Fibroblast of gingiva (primary cell): ENCODE data around the gene HNF1B.
"Not testable (repeated sequence)": the region's sequence is repeated elsewhere in the genome, so short reads cannot be mapped to it uniquely, and the experiment has no call there.

Experiments used
- DNase-seq: peaks from one replicate; pipeline ENCODE4 v3.0.0-alpha.2; 2011; ENCODE audit warnings: low read depth

The HNF1B gene

DNA sequence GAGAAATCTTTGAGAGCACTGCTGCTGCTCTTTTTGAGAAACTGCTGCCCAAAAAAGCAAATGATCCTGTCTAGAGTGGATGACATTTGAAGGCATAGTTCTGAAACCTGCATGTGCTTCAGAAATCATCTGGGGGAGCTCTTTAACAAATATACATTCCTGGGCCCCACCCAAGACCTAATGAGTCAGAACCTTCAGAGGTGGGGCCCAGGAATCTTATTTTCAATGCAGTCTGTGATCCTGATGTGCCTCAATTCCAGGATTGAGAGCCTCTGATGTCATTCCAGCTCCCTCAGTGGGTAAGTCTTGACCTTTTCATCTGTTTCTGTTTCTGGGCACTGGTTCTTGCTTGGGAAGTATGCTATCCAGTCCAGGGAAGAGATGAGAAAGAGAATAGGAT lies 42.3 kb downstream of the HNF1B start:
- DNase-seq, result peak; percentile 39

DNA sequence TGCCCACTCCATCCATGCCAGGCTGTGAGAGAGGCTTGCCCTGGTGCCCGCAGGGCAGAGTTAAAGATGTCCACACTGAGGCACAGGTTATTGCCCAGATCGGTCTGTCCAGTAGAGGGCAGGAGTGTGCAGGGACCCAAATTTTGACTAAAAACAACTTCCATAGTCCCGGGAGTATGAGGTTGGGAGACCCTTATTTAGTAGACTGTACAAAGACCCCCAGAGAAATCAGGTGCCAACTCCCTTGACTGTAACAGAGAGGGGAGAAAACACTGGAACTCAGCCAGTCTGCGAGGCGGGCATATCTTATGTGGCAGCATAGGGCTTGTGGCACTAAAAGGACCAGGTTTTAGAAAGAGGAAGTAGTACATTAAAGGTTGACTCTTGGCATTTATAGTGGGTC lies 43.4 kb downstream of the HNF1B start:
- no peak for DNase-seq

DNA sequence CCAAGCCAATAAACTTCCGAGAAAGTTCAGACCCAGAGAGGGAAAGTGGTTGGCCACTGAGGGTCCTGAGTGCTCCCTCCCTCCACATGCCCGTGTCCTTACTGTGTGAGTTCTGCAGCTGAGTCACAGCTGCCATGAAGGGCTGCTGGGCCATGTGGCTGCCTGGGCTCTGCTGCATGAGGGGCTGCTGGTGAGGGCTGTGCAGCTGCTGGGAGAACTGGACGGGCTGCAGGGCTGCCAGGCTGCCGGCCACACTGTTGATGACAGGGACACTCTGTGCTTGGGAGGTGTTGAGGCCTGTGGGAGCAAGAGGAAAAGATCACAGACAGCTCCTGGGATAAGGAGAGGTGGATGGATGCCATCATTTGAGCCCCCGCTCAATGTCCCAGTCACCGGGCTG lies 44.0 kb downstream of the HNF1B start:
- DNase-seq, result no peak

DNA sequence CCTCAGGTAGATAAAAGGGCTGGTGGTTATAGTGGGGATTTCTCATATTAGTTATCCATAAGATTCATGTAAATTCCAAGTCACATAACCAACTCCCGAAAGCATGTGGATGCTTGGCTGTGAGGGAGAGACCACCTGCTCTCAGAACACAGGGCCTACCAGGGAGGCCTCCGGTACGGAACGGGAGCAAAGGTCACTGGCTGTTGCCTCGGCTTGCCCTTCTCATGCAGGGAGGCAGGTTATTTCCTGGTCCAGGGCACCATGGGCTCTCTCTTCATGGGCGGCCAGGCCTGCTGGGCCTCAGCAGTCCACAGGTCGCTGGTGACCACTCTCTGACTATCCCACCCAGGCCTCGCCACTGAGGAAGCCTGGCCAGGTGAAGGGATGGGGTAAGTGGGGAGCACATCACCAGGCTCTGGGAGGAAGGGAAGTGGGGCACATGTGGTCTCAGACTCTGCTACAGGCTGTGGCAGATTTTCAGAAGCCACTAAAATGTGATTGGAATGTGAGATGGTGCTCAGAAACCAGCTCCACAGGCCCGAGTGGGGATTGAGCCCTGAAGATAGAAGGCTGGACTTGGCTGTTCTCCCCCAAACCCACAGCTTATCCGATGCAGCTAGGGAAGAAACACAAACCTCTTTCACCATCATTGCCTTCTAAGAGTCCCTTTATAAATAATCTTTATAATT lies 45.4 kb downstream of the HNF1B start:
- DNase-seq, result no peak

DNA sequence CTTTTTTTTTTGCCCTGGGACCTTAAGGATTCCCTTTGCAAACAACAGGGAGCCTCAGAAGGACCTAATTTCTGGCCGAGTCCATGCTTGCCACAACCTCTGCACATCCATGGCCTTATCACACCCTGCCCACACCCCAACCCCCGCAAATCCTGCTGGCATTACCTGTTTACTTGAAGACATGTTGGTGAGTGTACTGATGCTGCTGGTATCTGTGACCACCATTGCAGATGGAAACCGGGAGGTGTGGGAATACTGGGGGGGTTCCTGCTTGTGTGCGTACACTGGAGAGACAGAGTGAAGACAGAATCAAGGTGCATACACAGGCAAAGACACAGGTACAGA lies 46.0 kb downstream of the HNF1B start:
- no peak for DNase-seq

DNA sequence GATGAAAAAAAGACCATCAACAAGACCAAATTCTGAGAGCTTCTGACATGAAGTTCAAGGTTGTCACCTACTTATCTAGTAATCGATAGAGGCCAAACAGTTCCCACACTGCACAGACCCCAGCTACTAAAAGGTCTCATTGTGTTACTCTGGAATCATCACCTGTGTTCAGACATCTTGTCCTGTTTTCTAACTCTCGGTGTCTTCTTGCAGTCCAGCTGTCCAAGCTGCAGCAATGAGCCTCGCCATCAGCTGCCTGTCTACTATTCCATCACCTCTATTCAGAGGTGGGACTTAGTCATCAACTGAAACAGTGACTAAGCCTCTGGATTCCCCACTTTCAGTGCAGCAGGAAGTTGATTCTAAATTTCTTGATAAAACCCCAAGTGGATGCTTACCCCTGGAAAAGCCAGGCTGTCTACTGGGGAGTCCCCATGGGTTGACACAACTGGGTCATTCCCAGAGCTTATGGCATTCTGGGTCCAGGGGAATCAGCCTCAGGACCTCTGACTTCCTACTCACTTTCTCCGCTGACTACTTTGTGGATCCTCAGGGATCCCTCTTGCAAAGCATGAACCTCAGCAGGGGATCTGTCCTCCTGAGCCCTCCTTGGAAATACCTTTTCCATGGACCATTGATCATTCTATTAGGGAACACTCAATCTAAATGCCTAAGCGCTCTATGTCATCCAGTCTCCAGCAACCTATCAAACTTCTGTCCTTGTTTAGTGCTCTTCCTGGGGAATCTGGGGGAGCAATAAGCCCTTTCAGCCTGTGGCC lies 46.5 kb downstream of the HNF1B start:
- DNase-seq, result no peak

DNA sequence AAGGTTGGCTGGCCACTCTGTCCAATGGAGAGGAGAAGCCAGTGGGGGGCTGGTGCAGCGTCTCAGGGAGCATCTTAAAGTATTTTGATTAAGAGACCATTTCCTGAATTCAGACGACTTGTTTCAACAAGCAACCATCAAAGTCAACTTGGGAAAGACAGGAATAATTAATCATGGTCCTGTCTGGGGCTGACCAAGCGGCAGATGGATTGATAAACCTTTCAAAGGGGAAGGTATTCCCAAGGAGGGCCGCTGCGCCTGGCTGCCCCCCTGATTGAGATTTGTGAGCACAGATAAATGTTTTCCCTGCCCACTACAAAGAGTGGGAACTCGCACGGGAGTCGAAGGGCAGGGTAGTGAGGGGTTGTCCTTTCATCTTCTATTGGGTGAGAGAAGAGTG lies 47.5 kb downstream of the HNF1B start:
- no peak for DNase-seq

DNA sequence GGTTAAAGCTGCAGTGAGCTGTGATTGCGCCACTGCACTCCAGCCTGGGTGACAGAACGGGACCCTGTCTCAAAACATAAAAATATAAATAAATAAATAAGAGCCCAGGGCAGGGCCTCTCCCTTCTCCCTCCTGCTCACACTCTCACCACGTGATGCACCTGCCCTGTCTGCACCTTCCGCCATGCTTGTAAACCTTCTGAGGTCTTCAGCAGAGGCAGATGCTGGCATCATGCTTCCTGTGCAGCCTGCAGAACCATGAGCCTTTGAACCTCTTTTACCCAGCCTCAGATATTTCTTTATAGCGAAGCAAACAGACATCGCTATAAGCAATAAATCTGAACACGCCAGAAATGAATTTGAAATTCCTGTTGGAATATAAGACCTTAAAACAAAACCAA lies 48.5 kb downstream of the HNF1B start:
- DNase-seq, result no peak

DNA sequence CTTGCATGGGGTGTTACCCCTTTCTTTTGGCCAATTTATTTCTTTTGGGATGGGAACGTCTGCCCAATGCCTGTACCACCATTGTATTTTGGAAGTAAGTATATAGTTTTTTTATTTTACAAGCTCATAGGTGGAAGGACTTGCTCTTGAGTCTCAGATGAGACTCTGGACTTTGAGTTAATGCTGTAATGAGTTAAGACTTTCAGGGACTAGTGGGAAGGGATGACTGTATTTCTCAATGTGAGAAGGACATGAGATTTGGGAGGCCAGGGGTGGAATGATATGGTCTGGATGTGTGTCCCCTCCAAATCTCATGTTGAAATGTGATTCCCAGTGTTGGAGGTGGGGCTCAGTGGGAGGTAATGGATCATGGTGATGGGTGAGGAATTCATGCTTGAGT lies 49.1 kb downstream of the HNF1B start:
- DNase-seq, result no peak

DNA sequence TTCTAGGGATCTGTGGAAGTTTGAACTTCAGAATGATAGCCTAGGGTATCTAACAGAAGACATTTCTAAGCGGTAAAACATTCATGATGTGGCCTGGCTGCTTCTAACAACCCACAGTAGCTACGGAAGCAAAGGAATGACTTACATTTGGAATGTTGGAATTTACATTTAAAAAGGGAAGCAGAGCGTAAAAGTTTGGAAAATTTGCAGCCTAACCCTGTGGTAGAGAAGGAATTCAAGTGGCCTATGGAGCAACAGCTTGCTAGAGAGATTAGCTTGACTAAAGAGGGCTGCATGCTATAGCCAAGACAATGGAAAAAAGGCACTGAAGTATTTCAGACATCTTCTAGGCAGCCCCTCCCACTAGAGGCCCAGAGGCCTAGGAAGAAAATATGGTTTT lies 50.1 kb downstream of the HNF1B start:
- no peak for DNase-seq

DNA sequence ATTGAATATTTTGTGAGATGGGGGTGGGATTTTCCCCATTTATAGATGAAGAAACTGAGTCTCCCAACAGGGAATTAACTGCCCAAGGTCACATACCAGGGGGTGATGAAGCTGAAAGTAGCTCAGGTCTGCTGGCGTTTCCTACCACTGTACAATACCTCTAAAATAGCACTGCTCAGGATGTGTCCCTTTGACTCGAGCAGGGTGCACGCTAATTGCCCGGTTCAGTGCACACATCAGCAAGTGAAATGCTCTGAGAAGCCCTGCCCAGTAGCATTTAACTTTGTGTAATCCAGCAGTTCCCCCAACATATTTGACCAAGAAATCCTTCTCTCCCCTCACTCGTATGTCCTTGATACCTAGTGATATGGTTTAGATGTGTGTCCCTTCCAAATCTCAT lies 51.5 kb downstream of the HNF1B start:
- no peak for DNase-seq

DNA sequence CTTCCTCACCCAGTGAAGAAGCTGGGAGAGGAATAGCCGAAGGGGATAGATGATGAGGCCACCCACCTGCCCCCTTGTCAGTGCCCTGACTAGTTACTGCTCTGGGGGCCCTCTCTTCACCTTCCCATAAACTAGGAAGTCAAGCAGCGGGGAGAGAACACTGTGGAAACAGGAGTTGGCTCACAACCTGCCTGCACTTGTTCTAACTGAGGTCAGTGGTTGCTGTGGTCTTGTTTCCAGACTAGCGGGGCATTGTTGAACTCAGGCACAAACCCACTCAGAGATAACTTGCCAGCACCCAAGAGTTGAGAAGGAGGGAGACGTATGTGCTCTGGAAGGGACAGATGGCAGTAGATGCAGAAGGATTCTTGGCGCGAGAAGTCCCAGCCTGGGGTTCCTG lies 53.1 kb downstream of the HNF1B start:
- no peak for DNase-seq

DNA sequence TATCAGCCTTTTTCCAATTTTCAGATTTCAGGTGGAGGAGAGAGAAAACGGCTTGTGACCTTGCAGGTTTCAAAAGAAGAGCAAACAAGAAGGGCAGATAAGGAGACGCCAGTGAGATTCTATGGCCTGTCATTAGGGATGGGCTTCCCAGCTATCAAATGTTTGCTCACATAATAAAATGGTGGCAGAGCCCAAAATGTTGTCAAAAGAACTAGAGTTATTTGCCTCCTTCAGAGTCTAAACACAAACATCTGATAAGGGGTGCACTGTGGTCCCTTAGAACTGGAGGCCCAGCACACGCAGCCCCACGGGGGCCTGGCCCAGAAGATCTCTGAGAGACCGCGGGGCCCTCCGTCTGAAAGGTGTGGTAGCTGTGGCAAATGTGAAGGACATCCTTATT lies 55.5 kb downstream of the HNF1B start:
- DNase-seq, result no peak

DNA sequence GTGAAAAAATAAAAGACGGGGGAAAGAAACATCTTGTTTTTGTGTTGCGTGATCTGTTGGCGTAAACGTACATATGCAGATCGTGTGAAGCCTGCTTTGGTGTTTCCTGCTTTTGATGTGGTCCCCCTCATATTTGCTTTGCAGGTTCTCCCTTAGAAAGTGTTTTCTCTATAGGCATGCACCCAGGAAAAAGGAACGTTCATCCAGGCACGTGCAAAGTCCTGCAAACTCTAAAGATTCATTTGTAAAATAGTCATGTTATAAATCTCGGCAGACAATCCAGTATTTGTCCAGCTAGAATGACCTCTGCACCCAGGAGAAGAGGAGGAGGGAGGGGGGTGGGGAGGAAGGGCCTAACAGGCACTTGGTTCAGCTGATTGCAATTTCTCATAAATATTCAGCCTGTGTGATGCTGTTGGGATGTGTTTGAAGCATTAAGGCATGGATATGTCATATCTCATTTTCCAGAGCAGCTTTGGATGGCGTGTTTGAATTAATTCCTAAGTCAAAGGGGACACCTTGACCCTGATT lies 61.3 kb downstream of the HNF1B start:
- DNase-seq, result no peak

DNA sequence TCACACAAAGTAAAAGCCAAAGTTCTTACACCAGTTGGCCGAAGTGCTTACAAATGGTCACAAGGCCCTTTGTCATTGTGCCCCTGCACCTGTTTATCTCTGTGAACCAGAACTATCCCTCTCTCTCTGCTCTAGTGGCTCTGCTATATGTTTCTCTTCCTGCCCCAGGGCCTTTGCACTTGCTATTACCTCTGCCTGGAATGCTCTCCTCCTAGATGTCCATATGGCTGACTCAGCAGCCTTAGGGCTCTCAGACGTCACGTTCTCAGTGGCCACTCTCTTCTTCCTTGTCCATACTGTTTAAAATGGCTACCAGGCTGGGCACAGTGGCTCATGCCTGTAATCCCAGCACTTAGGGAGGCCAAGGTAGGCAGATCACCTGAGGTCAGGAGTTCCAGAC lies 62.9 kb downstream of the HNF1B start:
- DNase-seq, result no peak

DNA sequence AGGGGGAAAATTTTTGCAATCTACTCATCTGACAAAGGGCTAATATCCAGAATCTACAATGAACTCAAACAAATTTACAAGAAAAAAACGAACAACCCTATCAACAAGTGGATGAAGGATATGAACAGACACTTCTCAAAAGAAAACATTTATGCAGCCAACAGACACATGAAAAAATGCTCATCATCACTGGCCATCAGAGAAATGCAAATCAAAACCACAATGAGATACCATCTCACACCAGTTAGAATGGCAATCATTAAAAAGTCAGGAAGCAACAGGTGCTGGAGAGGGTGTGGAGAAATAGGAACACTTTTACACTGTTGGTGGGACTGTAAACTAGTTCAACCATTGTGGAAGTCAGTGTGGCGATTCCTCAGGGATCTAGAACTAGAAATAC lies 64.9 kb downstream of the HNF1B start:
- not testable (repeated sequence) for DNase-seq

DNA sequence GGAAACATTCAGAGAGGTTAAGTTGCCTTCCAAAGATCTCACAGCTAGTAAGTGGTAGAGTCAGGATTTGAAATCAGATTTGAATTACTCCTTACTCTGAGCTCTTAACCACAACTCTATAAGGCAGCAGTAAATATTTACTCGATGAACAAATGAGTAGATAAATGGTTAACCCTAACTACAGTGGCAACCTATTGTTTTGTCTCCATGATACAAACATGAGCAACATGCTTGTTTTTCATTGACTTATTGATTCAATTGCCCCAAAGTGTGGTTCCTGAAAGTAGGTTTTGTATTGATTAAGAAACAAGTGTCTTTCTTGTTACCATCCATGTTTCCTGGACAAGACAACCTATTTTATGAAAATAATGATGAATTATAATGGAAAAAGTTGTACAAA lies 66.8 kb downstream of the HNF1B start:
- DNase-seq, result no peak

DNA sequence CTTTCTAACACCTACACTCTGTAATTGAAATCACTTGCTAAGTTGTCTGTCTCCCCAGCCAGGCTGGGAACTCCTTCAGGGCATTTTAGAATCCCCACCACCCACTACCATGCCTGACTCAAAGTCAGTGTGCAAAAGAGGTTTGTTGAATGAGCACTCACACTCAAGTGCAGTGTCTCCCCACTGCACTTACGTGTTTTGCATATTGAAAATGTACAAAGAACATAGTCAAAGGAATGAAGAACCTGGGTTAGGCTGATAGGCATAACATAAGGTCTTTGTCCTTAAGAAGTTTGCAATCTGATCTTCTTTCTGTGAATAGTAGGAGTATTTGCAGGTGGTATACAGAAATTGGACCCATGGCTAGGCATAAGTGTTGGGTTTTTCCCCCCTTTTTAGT lies 67.8 kb downstream of the HNF1B start:
- no peak for DNase-seq

DNA sequence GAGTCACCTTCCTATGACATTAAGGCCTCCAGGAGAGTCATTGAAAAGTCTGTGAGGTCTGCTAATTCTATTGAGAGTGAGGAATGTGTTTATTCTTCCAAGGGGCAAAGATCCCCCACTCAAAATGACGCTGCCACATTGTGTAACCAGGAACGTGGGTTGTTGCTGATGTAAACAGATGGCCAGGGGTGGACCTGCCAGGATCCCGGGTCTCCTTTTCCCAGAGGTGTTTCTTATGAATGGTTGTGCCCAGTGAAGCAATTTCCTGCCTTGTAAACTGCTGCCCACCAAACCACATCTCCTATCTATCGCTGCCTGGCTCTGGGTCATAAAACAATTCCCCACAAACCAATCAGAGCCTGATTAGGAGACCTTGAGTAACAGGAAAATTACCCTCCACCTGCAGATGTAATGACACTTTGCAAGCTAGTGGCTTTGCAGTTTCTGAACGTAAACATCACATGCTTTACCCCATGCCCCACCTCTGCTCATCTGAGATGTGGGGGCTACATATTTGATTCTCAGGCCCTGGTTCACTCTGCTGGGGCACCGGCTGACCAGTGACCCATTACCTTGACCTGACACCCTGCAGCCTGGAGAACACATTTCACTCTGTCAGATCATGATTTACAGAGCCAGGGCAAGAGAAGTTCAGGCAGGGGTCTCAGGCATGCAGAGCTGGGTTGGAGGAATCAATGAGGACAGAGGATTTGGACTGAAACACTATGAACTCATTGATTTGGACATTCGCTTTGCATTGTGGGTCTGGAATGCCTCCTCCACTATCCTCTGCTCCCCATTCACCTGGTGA lies 68.5 kb downstream of the HNF1B start:
- DNase-seq, result no peak

DNA sequence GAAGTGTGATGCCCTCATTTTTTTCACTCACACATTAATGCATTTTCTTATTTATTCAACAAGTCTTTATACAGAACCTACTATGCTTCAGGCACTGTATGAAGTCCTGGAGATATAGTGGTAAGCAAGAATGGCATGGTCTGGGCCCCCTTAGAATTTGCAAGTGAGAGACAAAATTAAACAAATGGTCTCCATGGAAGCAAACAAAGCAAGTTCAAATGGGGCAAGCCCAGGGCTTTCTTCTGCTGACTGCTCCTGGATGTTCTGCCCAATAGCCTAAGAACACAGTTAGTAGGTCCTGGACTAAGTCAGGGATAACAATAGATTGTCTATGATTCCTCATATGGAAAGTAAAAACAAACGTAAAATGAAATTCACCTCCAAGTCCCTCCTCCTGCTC lies 70.3 kb downstream of the HNF1B start:
- DNase-seq, result no peak

DNA sequence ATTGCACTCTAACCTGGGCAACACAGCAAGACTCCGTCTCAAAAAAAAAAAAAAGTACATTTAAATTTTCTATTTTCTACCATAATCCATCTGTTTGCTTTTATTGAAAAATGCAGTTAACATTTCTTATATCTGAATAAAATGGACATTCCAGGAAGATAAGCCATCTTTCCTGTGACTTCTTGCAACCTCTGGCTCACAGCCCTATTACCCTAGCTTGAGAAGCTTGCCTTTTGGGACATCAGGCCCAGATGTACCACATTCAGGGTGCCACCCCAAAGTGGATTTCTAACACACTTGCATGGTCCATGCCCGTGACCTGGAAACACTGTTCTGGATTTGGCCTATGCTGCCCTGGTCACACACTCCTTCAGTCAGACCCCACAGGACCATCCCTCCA lies 71.5 kb downstream of the HNF1B start:
- no peak for DNase-seq

DNA sequence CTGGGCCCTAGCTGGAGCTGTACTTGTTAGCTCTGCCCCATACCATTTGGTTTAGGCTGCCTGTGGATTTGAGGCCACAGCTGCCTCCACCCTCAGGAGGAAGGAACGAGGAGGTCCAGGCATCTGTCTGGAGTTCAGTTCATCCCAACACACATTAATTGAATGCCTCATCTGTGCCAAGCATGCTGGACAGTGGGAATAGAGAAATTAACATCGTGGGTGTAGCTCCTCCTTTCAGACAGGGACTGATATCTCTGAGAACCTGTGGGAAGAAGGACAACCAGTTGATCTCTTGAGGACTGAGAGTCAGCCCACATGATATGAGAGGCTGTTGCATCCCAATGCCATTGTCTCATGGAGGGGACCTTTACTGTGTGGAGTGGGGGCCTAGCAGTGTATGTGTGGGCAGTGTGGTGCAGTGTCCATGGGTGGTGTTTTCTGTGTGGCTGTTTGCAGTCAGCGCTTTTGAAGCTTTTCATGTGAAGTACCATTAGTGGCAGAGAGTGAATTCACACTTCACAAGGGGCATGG lies 72.2 kb downstream of the HNF1B start:
- DNase-seq, result no peak
